CD4-positive, alpha-beta T cell treated with Interleukin-21 for 1 hour (primary cell): Measurements from ENCODE around the gene LBHD2.

Source experiments
- DNase-seq: peaks from one replicate; pipeline ENCODE4 v3.0.0-alpha.2; 2020

LBHD2 gene

GRCh38 chr14:103134919-103135318 is 50.9 kb downstream of the LBHD2 start:
- no peak for DNase-seq

GRCh38 chr14:103135333-103136260 is 51.6 kb downstream of the LBHD2 start:
- DNase-seq, result no peak

- DNase-seq, result no peak
These were observed 52.6 kb downstream of the LBHD2 start for GRCh38 chr14:103136388-103137271.

GRCh38 chr14:103137689-103138300 is 53.8 kb downstream of the LBHD2 start:
- DNase-seq, result no peak

GRCh38 chr14:103138301-103139131 is 54.5 kb downstream of the LBHD2 start:
- no peak for DNase-seq

- DNase-seq, result no peak
These were observed 55.4 kb downstream of the LBHD2 start for GRCh38 chr14:103139132-103140025.
